ENCODE results near the gene SCD. TPM values are rescaled to one million over a fixed set of nuclear protein-coding genes. Genes with fewer than 3 reads are reported as not detected.
A peak's percentile ranks its signal among the peaks of the same experiment; 100 is the strongest.

The SCD gene
- polyA plus RNA-seq, 1 experiment, result 32.1 TPM

DNA sequence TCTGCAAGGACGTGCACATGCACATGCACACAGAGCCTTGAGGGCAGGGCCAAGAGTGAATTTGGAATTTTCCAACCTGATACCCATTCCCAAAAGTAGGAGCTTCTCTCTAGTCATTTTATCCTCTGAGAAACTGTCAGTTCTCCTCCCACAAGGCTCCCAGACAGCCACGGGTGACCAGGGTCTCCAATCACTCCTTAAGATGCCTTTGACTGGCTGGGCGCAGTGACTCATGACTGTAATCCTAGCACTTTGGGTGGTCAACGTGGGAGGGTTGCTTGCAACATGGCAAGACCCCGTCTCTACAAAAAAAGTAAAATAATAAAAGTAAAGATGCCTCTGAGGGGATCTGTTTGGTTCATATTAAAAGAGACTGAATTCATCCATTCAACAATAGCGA lies 13.2 kb downstream of the SCD start:
- Histone ChIP-seq H3K36me3 (ENCODE audit: control insufficient read depth, insufficient read depth, low read length) (peaks cover 12% of the 10 kb centered on the region), H3K27me3 (ENCODE audit: control insufficient read depth, insufficient read depth, low read length) (no peaks in the 10 kb centered on the region), H3K4me3 (ENCODE audit: low read depth, low read length) (no peak overlapping the region)
- no peak for DNase-seq (ENCODE audit: low read depth)
- POLR2A ChIA-PET, result no interaction called here
- TF ChIP-seq CTCF (IDR thresholded peaks at IDR 0.05; ENCODE audit: insufficient read depth, low read depth, low read length), result no peak
- CTCF ChIA-PET, result interaction anchor here (0.6 kb wide), 1 partner anchor 123 kb away, joined by 3 read pairs; no protein-coding TSS in a partner anchor

DNA sequence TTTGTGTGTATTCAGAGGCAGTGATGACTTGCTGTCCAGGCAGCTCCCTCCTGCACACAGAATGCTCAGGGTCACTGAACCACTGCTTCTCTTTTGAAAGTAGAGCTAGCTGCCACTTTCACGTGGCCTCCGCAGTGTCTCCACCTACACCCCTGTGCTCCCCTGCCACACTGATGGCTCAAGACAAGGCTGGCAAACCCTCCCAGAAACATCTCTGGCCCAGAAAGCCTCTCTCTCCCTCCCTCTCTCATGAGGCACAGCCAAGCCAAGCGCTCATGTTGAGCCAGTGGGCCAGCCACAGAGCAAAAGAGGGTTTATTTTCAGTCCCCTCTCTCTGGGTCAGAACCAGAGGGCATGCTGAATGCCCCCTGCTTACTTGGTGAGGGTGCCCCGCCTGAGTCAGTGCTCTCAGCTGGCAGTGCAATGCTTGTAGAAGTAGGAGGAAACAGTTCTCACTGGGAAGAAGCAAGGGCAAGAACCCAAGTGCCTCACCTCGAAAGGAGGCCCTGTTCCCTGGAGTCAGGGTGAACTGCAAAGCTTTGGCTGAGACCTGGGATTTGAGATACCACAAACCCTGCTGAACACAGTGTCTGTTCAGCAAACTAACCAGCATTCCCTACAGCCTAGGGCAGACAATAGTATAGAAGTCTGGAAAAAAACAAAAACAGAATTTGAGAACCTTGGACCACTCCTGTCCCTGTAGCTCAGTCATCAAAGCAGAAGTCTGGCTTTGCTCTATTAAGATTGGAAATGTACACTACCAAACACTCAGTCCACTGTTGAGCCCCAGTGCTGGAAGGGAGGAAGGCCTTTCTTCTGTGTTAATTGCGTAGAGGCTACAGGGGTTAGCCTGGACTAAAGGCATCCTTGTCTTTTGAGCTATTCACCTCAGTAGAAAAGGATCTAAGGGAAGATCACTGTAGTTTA lies 15.8 kb downstream of the SCD start:
- CTCF ChIA-PET, result interaction anchor here (1.0 to 1.9 kb wide), 3 partner anchors 9 to 24 kb away, joined by 3 to 8 read pairs (median 3); no protein-coding TSS in a partner anchor
- H3K27me3 ChIP-seq (ENCODE audit: control insufficient read depth, insufficient read depth, low read length), result no peaks in the 10 kb centered on the region
- peaks cover 10% of the 10 kb centered on the region for H3K36me3 ChIP-seq (ENCODE audit: control insufficient read depth, insufficient read depth, low read length)
- no peak overlapping the region for H3K4me3 ChIP-seq (ENCODE audit: low read depth, low read length)
- TF ChIP-seq CTCF (IDR thresholded peaks at IDR 0.05; ENCODE audit: insufficient read depth, low read depth, low read length), result no peak
- POLR2A ChIA-PET, result no interaction called here
- DNase-seq (ENCODE audit: low read depth), result no peak

- TF ChIP-seq CTCF (IDR thresholded peaks at IDR 0.05; ENCODE audit: insufficient read depth, low read depth, low read length), result no peak
- no peak overlapping the region for H3K4me3 ChIP-seq (ENCODE audit: low read depth, low read length)
- no peak for DNase-seq (ENCODE audit: low read depth)
- ChIA-PET POLR2A (no interaction called here), CTCF (interaction anchor here (1.0 to 1.3 kb wide), 3 partner anchors 11 to 118 kb away, joined by 3 read pairs; no protein-coding TSS in a partner anchor)
- no peaks in the 10 kb centered on the region for H3K27me3 ChIP-seq (ENCODE audit: control insufficient read depth, insufficient read depth, low read length)
- H3K36me3 ChIP-seq (ENCODE audit: control insufficient read depth, insufficient read depth, low read length), result peaks cover 6% of the 10 kb centered on the region
Observed at GRCh38 chr10:100364175-100364574, 17.1 kb downstream of the SCD start.

DNA sequence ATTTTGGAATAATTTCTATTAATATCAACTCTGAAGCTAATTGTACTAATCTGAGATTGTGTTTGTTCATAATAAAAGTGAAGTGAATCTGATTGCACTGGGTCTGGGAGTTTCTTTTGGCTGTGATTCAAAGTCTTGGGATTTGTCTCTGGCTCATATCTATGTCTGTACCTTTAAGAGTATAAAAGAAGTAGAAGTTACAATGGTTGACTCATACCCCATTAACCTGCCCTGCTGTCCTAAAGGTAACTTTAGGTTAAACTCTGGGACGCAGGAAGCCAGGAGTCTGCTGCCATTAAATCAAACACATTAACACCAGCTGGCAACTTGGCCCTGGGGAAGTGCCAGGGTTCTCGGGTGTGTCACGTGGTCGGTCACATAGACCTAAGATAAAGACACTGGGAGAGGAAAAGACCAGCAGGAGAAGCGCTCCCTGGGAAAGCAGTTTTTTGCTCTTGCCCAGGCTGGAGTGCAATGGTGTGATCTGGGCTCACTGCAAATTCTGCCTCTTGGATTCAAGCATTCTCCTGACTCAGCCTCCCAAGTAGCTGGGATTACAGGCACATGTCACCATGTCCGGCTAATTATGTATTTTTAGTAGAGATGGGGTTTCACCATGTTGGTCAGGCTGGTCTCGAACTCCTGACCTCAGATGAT lies 17.8 kb downstream of the SCD start:
- ChIA-PET CTCF (interaction anchor here (0.6 to 1.5 kb wide), 4 partner anchors 10 to 117 kb away, joined by 3 to 4 read pairs (median 3); no protein-coding TSS in a partner anchor), POLR2A (interaction anchor here (0.6 kb wide), 1 partner anchor 600 kb away, joined by 3 read pairs; no protein-coding TSS in a partner anchor)
- TF ChIP-seq CTCF (IDR thresholded peaks at IDR 0.05; ENCODE audit: insufficient read depth, low read depth, low read length), result no peak
- DNase-seq (ENCODE audit: low read depth), result peak; percentile 56
- Histone ChIP-seq H3K27me3 (ENCODE audit: control insufficient read depth, insufficient read depth, low read length) (no peaks in the 10 kb centered on the region), H3K36me3 (ENCODE audit: control insufficient read depth, insufficient read depth, low read length) (peaks cover 5% of the 10 kb centered on the region), H3K4me3 (ENCODE audit: low read depth, low read length) (no peak overlapping the region)

DNA sequence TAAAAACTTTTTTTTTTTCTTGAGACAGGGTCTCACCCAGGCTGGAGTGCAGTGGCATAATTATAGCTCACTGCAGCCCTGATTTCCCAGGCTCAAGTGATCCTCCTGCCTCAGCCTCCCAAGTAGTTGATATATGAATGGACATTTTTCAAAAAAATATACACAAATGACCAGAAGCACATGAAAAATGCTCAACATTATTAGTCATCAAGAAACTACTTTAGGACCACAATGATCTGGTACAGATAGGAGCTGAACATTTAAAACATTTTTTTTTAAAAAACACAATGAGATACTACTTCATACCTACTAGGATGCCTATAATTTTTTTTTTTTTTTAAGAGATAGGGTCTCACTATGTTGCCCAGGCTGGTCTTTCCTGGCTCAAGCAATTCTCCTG lies 21.7 kb downstream of the SCD start:
- TF ChIP-seq CTCF (IDR thresholded peaks at IDR 0.05; ENCODE audit: insufficient read depth, low read depth, low read length), result no peak
- ChIA-PET POLR2A (no interaction called here), CTCF (interaction anchor here (0.6 to 0.7 kb wide), 2 partner anchors 49 to 51 kb away, joined by 3 to 4 read pairs; no protein-coding TSS in a partner anchor)
- Histone ChIP-seq H3K36me3 (ENCODE audit: control insufficient read depth, insufficient read depth, low read length) (no peaks in the 10 kb centered on the region), H3K4me3 (ENCODE audit: low read depth, low read length) (no peak overlapping the region), H3K27me3 (ENCODE audit: control insufficient read depth, insufficient read depth, low read length) (no peaks in the 10 kb centered on the region)
- no peak for DNase-seq (ENCODE audit: low read depth)
